SU-DHL-6 (cell line): Measurements from ENCODE around the gene TOR1AIP1.

ENCODE experiments used
- H2AFZ ChIP-seq: fragments of 200-600 bp; sonication (generic); 2 replicates; pipeline ENCODE4 v1.6.1; 2014; ENCODE audit warnings: low read depth, mild to moderate bottlenecking, moderate library complexity, mixed read lengths, antibody characterized with exemption, low read length; ENCODE audit not compliant: severe bottlenecking
- H3F3A ChIP-seq: fragments of 200-600 bp; shearing (Covaris generic); 2 replicates; pipeline ENCODE4 v1.6.0; 2016; ENCODE audit warnings: antibody characterized with exemption, mild to moderate bottlenecking; ENCODE audit not compliant: insufficient read depth
- H3K27ac ChIP-seq: fragments of 200-600 bp; sonication (generic); 2 replicates; pipeline ENCODE4 v1.5.1; 2016; ENCODE audit warnings: low read depth, mild to moderate bottlenecking, low read length, moderate library complexity, mixed read lengths
- H3K27me3 ChIP-seq: fragments of 200-600 bp; sonication (generic), shearing (Covaris generic); 2 replicates; pipeline ENCODE4 v1.6.0; 2014; ENCODE audit warnings: mild to moderate bottlenecking, low read length
- H3K36me3 ChIP-seq: fragments of 200-600 bp; sonication (generic); 2 replicates; pipeline ENCODE4 v1.6.1; 2014; ENCODE audit warnings: mild to moderate bottlenecking, low read length, mixed read lengths
- H3K4me2 ChIP-seq: fragments of 300-600, 200-600 bp; shearing (Covaris generic), sonication (generic); 2 replicates; pipeline ENCODE4 v1.6.0; 2014; ENCODE audit warnings: low read length, low read depth, mild to moderate bottlenecking; ENCODE audit not compliant: poor library complexity, severe bottlenecking
- H3K4me3 ChIP-seq: fragments of 200-600 bp; sonication (generic); 2 replicates; pipeline ENCODE4 v1.5.1; 2014; ENCODE audit warnings: antibody characterized with exemption, low read length, mild to moderate bottlenecking, mixed read lengths; ENCODE audit not compliant: insufficient read depth, poor library complexity, severe bottlenecking
- H3K79me2 ChIP-seq: fragments of 200-600 bp; sonication (generic); 2 replicates; pipeline ENCODE4 v1.6.1; 2014; ENCODE audit warnings: mild to moderate bottlenecking, low read length, moderate library complexity; ENCODE audit not compliant: insufficient read depth
- H3K9ac ChIP-seq: fragments of 200-600 bp; sonication (generic); 2 replicates; pipeline ENCODE4 v1.7.0; 2014; ENCODE audit warnings: mild to moderate bottlenecking, low read length
- H3K9me2 ChIP-seq: fragments of 200-600 bp; sonication (generic); replicated peaks from 2 replicates; pipeline ENCODE4 v1.6.1; 2014; ENCODE audit warnings: low read length; ENCODE audit not compliant: insufficient read depth
- H3K9me3 ChIP-seq: fragments of 200-600 bp; sonication (generic); 2 replicates; pipeline ENCODE4 v1.6.1; 2014; ENCODE audit warnings: low read length, mixed read lengths; ENCODE audit not compliant: insufficient read depth
- H4K20me1 ChIP-seq: fragments of 200-600 bp; sonication (generic); 2 replicates; pipeline ENCODE4 v1.6.1; 2014; ENCODE audit warnings: low read depth, mild to moderate bottlenecking, antibody characterized with exemption, low read length, moderate library complexity, mixed read lengths
- EZH2phosphoT487 ChIP-seq: fragments of 200-600 bp; sonication (generic), shearing (Covaris generic); conservative IDR thresholded peaks from 2 replicates; pipeline ENCODE4 v1.6.1; 2018; ENCODE audit warnings: mild to moderate bottlenecking, antibody characterized with exemption, low read length, moderate library complexity, mixed read lengths
- TF ChIP-seq, protein P1 (sequence below): fragments of 200-600 bp; sonication (generic); IDR thresholded peaks from one replicate; pipeline ENCODE4 v1.5.1; 2017; ENCODE audit warnings: antibody characterized with exemption, mild to moderate bottlenecking, low read length, moderate library complexity; ENCODE audit not compliant: insufficient read depth, poor library complexity, severe bottlenecking

Gene TOR1AIP1

DNA sequence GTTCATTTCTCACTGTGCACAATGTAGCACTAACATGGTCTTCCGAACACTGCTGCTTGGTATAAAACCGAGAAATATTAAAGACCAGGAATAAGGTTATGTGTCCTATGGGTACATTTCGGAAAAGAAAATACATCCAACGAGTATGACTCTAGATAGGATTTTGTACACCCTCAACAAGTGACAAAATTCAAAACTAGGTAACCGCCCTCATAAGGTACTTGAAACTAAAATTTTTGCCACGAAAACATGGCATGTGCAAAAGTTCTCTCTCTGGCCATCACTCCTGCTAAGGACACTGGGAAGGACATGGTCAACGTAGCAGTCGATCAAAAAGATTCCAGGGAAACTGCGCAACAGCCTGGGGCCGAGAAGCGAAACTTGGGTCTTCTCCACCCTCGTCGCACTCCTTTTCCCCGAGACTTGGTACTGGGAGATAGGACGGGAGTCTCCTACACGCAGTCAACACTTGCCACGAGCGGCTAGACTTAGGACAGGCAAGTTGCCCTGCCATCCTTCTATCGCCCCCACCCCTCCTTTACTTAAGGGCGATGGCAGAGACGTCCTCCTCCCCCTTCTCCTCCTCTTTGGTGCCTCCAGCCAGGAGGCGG, 338 bp upstream of the TOR1AIP1 start:
- Histone ChIP-seq H3K9ac (peak overlapping the region; percentile 86), H3K9me2 (no peaks in the 10 kb centered on the region), H2AFZ (peak overlapping the region; percentile 72), H4K20me1 (no peaks in the 10 kb centered on the region), H3F3A (peaks cover 23% of the 10 kb centered on the region), H3K36me3 (peaks cover 16% of the 10 kb centered on the region), H3K4me3 (peak overlapping the region; percentile 66), H3K79me2 (peaks cover 11% of the 10 kb centered on the region), H3K27ac (peak overlapping the region; percentile 78), H3K9me3 (no peaks in the 10 kb centered on the region), H3K4me2 (peak overlapping the region; percentile 72), H3K27me3 (no peaks in the 10 kb centered on the region)
- no peak for TF ChIP-seq EZH2phosphoT487
- TF ChIP-seq, protein P1, sequence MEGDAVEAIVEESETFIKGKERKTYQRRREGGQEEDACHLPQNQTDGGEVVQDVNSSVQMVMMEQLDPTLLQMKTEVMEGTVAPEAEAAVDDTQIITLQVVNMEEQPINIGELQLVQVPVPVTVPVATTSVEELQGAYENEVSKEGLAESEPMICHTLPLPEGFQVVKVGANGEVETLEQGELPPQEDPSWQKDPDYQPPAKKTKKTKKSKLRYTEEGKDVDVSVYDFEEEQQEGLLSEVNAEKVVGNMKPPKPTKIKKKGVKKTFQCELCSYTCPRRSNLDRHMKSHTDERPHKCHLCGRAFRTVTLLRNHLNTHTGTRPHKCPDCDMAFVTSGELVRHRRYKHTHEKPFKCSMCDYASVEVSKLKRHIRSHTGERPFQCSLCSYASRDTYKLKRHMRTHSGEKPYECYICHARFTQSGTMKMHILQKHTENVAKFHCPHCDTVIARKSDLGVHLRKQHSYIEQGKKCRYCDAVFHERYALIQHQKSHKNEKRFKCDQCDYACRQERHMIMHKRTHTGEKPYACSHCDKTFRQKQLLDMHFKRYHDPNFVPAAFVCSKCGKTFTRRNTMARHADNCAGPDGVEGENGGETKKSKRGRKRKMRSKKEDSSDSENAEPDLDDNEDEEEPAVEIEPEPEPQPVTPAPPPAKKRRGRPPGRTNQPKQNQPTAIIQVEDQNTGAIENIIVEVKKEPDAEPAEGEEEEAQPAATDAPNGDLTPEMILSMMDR: no peak

DNA sequence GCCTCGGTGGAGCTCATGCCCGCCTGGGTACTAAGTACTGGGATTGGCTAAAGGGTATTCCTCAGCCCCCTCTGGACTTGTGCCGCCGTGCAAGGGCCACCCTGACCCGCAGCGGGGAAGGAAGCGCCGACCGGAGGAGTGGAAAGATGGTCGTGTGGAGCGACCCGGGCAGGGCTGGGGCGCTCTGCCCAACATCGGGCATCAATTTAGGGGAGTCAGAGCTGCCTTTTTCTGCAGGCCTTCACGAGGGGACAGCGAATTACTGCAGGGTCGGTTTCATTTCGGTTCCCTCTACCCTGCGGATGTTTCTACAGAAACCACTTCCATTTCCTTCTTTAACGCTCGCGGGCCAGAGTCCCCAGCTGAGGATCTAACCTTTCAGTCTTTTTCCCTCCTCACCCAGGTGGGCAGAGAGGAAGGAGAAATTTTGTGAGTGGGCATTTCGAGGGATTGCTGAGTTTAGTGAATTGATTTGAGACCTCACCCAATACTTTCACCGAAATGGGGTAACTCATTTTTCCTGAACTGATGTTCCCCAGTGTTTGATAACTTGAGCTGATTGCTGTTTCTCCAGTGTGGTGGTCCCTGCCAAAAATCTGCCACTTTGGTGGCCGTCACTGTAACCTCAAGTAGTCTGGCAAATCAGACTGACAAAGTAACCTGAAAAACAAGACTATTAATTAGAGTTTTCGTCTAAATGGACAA, 1.1 kb downstream of the TOR1AIP1 start:
- H3K79me2 ChIP-seq: peaks cover 3% of the 10 kb centered on the region; the same call in 1 of the 2 replicates
- H3K9ac ChIP-seq: peak overlapping the region; percentile 86
- no peaks in the 10 kb centered on the region for H3K9me3 ChIP-seq
- TF ChIP-seq, protein P1: no peak
- no peak for TF ChIP-seq EZH2phosphoT487
- H3K9me2 ChIP-seq: no peaks in the 10 kb centered on the region
- peaks cover 16% of the 10 kb centered on the region for H3K36me3 ChIP-seq
- H3K4me3 ChIP-seq: peak overlapping the region; percentile 85
- H3F3A ChIP-seq: peaks cover 31% of the 10 kb centered on the region
- peak overlapping the region; percentile 90 for H3K4me2 ChIP-seq
- peak overlapping the region; percentile 86 for H2AFZ ChIP-seq
- H3K27ac ChIP-seq: peak overlapping the region; percentile 95
- no peaks in the 10 kb centered on the region for H4K20me1 ChIP-seq
- no peaks in the 10 kb centered on the region for H3K27me3 ChIP-seq

DNA sequence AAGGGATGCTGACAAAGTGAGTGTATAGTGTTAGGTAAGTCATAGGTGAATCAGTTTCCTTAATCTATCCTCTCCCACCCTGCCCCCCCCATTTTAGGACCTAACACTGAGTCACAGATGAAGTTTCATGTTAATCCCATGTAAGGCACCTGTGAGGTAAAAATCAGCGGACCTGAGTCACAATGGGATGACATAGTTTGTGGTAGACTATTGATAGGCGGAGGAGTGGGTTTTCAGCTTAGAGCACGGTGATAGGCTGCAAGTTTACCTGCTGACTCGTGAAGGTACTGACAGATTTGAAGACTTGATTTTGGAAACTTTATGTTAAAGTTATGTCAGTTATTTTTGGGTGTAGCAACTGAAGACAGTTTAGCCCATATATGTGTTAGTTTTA, 1.7 kb downstream of the TOR1AIP1 start:
- H3K27me3 ChIP-seq: no peaks in the 10 kb centered on the region
- peak overlapping the region; percentile 85 for H3K4me3 ChIP-seq
- peak overlapping the region; percentile 86 for H2AFZ ChIP-seq
- peak overlapping the region; percentile 86 for H3K9ac ChIP-seq
- H3K4me2 ChIP-seq: peak overlapping the region; percentile 90
- H3K9me3 ChIP-seq: no peaks in the 10 kb centered on the region
- H3K9me2 ChIP-seq: no peaks in the 10 kb centered on the region
- H4K20me1 ChIP-seq: no peaks in the 10 kb centered on the region
- no peak for TF ChIP-seq EZH2phosphoT487
- TF ChIP-seq, protein P1: no peak
- peaks cover 33% of the 10 kb centered on the region for H3F3A ChIP-seq
- H3K36me3 ChIP-seq: peaks cover 16% of the 10 kb centered on the region
- peak overlapping the region; percentile 95 for H3K27ac ChIP-seq
- peaks cover 3% of the 10 kb centered on the region; the same call in 1 of the 2 replicates for H3K79me2 ChIP-seq
